Breast epithelium (tissue), 4 donors: Measurements from ENCODE around the gene TMTC2. TPM values are rescaled to one million over a fixed set of nuclear protein-coding genes. Genes with fewer than 3 reads are reported as not detected.

Experiments
- DNase-seq, 2 donors: peaks; one replicate each; pipeline ENCODE4 v3.0.0-alpha.2; 2019; ENCODE audit warnings: low spot score in 2 of 2
- H3K27ac ChIP-seq, 2 donors: fragments of 200-600 bp; sonication (generic) in 1 of 2; one replicate each; pipeline ENCODE4 v1.5.1; 2016 to 2019; ENCODE audit warnings: mild to moderate bottlenecking in 1 of 2
- H3K27me3 ChIP-seq, 2 donors: fragments of 200-600 bp; sonication (generic) in 1 of 2; one replicate each; pipeline versions ENCODE4 v1.5.1 to v1.6.0; 2017 to 2019; ENCODE audit warnings: control low read depth in 1 of 2, mild to moderate bottlenecking in 1 of 2
- H3K36me3 ChIP-seq: fragments of 200-600 bp; one replicate; pipeline ENCODE4 v1.5.1; 2019
- H3K4me1 ChIP-seq, 2 donors: fragments of 200-600 bp; sonication (generic); one replicate each; pipeline ENCODE4 v1.5.1; 2016 to 2019; ENCODE audit warnings: control low read depth in 1 of 2
- H3K4me3 ChIP-seq, 3 donors: fragments of 200-600 bp; sonication (generic); 1 replicate in 2 of 3; 2 replicates in 1 of 3; pipeline ENCODE4 v1.5.1; 2016 to 2019; ENCODE audit warnings: mild to moderate bottlenecking in 3 of 3, moderate library complexity in 2 of 3
- H3K9me3 ChIP-seq, 2 donors: fragments of 200-600 bp; sonication (generic) in 1 of 2; one replicate each; pipeline ENCODE4 v1.5.1; 2016 to 2019; ENCODE audit warnings: control low read depth in 1 of 2
- POLR2A ChIP-seq: fragments of 450-650 bp; IDR thresholded peaks from one replicate; pipeline ENCODE4 v1.6.1; 2016; ENCODE audit warnings: antibody characterized with exemption, mild to moderate bottlenecking, moderate library complexity
- POLR2AphosphoS5 ChIP-seq, 3 donors: sonication (generic); formaldehyde crosslinking; IDR thresholded peaks; one replicate each; pipeline ENCODE4 v1.6.1; 2017; ENCODE audit warnings: antibody characterized with exemption in 3 of 3
- intact Hi-C: fragments of 100-400 bp; cut with DNase I; formaldehyde crosslinking; loops from one replicate; pipeline ENCODE4 v1.15.1; 2023; ENCODE audit warnings: low total_unique reads
- total RNA-seq, 3 donors: library from RNA; depleted of rRNA; stranded (reverse); fragments of >200 nt; gene quantifications; one replicate each; pipeline ENCODE4 v1.1.0, GENCODE V29; 2016
- TF ChIP-seq, protein P1 (sequence below), 3 donors: fragments of 450-650 bp; IDR thresholded peaks; one replicate each; pipeline ENCODE4 v1.5.1; 2016 to 2017; ENCODE audit warnings: antibody characterized with exemption in 3 of 3, mild to moderate bottlenecking in 3 of 3, moderate library complexity in 3 of 3

TMTC2 gene
- total RNA-seq, 3 donors from 2014 or later, result 7.0 to 28.8 (median 19.3) TPM

DNA sequence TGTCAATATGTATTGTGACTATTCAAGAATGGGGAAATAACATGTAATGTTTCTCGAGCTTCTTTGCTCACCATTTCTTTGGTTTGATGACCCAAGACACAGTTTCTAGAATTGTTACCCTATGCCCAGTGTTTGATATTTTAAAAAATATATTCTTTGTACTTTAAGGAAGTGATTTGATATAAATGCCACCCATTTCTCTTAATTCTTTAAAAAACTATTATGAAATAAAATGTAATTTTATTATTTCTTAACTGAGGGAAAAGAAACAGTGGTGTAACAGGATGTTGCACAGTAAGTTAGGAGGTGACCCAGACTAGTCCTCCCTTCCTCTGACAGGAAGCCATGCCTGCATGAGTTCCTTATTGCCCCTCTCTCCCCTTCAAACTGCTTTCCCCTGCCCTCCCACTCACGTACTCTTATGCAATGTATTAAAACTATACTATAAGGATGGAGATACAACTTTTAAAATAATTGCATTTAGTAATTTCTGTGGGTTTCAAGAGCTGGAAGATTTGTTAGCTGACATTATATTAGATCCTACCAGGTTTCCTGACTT is 279.4 kb downstream of the TMTC2 start:
- Histone ChIP-seq H3K9me3 (no peaks in the 10 kb centered on the region), H3K4me3 (no peak overlapping the region), H3K36me3 (no peaks in the 10 kb centered on the region), H3K27ac (no peak overlapping the region), H3K4me1 (no peaks in the 10 kb centered on the region), H3K27me3 (no peaks in the 10 kb centered on the region)
- intact Hi-C loops, result loop anchor here (10.0 kb wide), 1 partner anchor 1571 kb away; no protein-coding TSS in a partner anchor
- DNase-seq, result no peak
- TF ChIP-seq POLR2A, result no peak
- TF ChIP-seq, protein P1, sequence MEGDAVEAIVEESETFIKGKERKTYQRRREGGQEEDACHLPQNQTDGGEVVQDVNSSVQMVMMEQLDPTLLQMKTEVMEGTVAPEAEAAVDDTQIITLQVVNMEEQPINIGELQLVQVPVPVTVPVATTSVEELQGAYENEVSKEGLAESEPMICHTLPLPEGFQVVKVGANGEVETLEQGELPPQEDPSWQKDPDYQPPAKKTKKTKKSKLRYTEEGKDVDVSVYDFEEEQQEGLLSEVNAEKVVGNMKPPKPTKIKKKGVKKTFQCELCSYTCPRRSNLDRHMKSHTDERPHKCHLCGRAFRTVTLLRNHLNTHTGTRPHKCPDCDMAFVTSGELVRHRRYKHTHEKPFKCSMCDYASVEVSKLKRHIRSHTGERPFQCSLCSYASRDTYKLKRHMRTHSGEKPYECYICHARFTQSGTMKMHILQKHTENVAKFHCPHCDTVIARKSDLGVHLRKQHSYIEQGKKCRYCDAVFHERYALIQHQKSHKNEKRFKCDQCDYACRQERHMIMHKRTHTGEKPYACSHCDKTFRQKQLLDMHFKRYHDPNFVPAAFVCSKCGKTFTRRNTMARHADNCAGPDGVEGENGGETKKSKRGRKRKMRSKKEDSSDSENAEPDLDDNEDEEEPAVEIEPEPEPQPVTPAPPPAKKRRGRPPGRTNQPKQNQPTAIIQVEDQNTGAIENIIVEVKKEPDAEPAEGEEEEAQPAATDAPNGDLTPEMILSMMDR (IDR thresholded peaks at IDR 0.05), result no peak
- no peak for TF ChIP-seq POLR2AphosphoS5 (IDR thresholded peaks at IDR 0.05)

DNA sequence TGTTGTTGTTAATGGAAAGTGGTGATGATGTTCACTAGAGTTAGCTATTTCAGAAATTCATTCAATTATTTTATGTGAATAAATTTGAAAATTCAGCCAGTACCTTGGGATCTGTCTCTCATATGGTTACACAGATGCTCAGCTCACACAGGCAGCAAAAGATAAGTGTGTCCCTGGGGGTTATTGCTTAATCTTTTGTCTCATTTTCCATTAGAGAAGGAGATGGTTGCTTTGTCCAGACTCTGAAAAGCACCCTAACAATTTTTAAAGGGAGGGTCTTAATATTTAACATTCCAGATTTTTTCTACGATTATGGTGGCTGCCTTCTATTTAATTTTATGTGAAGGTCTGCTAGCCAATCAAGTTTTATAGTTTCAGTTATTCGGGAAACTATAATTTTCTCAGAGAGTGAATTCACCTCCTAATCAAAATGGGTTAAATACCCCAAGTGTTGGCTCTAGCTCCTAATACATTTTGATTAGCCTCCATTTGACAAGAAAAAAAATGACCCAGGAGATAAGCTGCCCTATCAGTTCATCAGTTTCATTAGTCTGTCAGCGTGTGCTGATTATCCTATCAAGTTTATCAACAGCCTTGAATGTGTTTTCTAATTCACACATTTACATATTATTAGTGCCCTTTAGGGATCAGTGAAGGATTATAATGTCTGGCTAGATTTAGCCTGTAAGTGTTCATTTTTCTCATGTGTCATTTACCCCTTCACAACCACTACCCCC is 282.1 kb downstream of the TMTC2 start:
- intact Hi-C loops, result loop anchor here (10.0 kb wide), 1 partner anchor 1574 kb away; no protein-coding TSS in a partner anchor
- H3K9me3 ChIP-seq, result no peaks in the 10 kb centered on the region

DNA sequence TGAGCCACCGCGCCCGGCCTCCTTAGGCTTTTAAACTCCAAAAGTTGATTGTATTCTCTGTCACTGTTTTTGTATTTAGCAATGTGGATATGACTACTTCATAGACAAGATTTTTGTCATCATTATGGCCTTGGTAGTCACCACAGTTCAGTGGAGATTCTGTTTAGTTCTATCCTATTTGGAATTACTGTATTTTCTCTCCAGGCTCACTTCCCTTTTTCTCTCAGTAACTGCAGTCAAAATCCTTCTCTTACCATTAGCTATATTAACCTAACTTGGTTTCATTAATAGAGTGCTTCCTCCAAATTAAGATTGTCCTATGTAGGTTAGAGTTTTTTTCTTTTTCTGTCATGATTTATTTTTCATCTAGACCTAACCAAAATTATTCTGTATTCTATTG is 283.9 kb downstream of the TMTC2 start:
- intact Hi-C loops, result no loop called here

More for the DNA sequence above, 282.1 kb downstream of the TMTC2 start:
- TF ChIP-seq, protein P1 (IDR thresholded peaks at IDR 0.05), result no peak
- TF ChIP-seq POLR2A (no peak), POLR2AphosphoS5 (IDR thresholded peaks at IDR 0.05) (no peak)
- no peak for DNase-seq
- Histone ChIP-seq H3K27me3 (no peaks in the 10 kb centered on the region), H3K4me1 (no peaks in the 10 kb centered on the region), H3K36me3 (no peaks in the 10 kb centered on the region), H3K27ac (no peak overlapping the region), H3K4me3 (no peak overlapping the region)

GRCh38 chr12:82971584-82971983 is 284.9 kb downstream of the TMTC2 start:
- TF ChIP-seq POLR2A (no peak), POLR2AphosphoS5 (IDR thresholded peaks at IDR 0.05) (no peak)
- TF ChIP-seq, protein P1 (IDR thresholded peaks at IDR 0.05), result no peak
- Histone ChIP-seq H3K9me3 (no peaks in the 10 kb centered on the region), H3K4me1 (no peaks in the 10 kb centered on the region), H3K36me3 (no peaks in the 10 kb centered on the region), H3K4me3 (no peak overlapping the region), H3K27me3 (no peaks in the 10 kb centered on the region), H3K27ac (no peak overlapping the region)
- intact Hi-C loops, result no loop called here
- no peak for DNase-seq

More for the DNA sequence above, 283.9 kb downstream of the TMTC2 start:
- DNase-seq, result no peak
- no peaks in the 10 kb centered on the region for H3K36me3 ChIP-seq
- no peaks in the 10 kb centered on the region for H3K9me3 ChIP-seq
- no peak overlapping the region for H3K4me3 ChIP-seq
- no peaks in the 10 kb centered on the region for H3K4me1 ChIP-seq
- no peaks in the 10 kb centered on the region for H3K27me3 ChIP-seq
- no peak overlapping the region for H3K27ac ChIP-seq
- TF ChIP-seq POLR2A (no peak), POLR2AphosphoS5 (IDR thresholded peaks at IDR 0.05) (no peak)

- intact Hi-C loops, result no loop called here
- Histone ChIP-seq H3K36me3 (no peaks in the 10 kb centered on the region), H3K4me1 (no peaks in the 10 kb centered on the region), H3K27ac (no peak overlapping the region), H3K27me3 (no peaks in the 10 kb centered on the region), H3K4me3 (no peak overlapping the region), H3K9me3 (no peaks in the 10 kb centered on the region)
- TF ChIP-seq POLR2AphosphoS5 (IDR thresholded peaks at IDR 0.05) (no peak), POLR2A (no peak)
- TF ChIP-seq, protein P1 (IDR thresholded peaks at IDR 0.05), result no peak
- no peak for DNase-seq
Measured at GRCh38 chr12:82972624-82973023, 285.9 kb downstream of the TMTC2 start.
